Measurements from ENCODE around the gene GPER1.
"Not testable (repeated sequence)": the region's sequence is repeated elsewhere in the genome, so short reads cannot be mapped to it uniquely, and the experiment has no call there.

GPER1 gene

DNA sequence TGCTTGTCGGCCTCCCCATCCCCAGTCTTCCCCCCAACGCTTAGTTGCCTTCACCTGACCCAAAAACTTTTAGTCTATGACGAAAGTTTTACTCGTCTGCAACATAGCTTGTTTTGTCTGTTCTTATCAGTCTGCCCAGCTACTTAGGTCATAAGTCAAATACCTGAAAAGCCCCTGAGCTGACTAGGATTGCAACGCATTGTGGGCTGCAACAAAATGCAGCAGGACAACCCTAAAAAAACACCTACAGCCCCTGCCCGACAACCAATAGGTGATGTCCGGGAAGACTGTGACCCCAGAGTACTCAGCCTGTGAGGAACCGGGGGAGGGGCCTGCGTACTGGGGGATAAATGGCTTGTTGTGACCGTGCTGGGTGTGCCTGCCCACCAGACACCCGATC is 19.3 kb upstream of the GPER1 start:
- DNase-seq (ENCODE audit: low spot score) = no peak

DNA sequence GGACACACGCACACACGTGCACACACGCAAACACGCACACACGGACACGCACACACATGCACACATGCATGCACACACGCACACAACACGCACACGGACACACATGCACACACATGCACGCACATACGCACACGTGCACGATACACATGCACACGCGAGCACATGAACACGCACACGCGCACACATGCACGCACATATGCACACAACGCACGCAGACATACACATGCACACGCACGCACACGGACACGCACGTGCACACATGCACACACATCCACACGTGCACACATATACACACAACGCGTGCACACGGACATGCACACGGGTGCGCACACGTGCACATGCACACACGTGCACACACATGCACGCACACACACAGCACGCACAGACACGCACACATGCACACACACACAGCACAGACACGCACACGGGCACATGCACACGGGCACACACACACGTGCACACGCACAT is 17.3 kb upstream of the GPER1 start:
- DNase-seq (ENCODE audit: low spot score) = no peak

DNA sequence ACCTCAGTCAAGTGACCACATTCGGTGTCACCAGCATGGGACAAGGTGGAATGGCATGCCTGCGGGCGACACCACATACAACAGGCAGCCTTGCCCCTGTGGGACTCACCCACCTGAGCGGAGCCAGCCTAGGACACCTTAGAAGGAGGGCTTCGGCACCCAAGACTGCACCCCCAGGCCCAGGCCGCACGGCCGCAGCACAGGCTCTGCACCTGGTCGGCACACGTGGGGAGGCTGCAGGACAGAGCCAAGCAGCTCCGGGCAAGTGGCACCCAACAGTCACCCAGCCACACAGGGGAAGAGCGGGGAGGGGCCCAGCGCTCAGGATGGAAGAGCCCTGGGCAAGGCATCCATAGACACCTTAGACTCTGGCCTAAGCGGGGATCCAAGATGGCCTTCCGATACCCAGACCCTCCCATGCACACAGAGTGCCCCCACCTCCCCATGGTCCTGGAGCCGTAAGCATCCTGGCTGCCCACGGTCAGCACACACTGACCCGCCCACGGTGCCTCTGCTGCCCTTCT is 16.1 kb upstream of the GPER1 start:
- DNase-seq (ENCODE audit: low spot score) = no peak

DNA sequence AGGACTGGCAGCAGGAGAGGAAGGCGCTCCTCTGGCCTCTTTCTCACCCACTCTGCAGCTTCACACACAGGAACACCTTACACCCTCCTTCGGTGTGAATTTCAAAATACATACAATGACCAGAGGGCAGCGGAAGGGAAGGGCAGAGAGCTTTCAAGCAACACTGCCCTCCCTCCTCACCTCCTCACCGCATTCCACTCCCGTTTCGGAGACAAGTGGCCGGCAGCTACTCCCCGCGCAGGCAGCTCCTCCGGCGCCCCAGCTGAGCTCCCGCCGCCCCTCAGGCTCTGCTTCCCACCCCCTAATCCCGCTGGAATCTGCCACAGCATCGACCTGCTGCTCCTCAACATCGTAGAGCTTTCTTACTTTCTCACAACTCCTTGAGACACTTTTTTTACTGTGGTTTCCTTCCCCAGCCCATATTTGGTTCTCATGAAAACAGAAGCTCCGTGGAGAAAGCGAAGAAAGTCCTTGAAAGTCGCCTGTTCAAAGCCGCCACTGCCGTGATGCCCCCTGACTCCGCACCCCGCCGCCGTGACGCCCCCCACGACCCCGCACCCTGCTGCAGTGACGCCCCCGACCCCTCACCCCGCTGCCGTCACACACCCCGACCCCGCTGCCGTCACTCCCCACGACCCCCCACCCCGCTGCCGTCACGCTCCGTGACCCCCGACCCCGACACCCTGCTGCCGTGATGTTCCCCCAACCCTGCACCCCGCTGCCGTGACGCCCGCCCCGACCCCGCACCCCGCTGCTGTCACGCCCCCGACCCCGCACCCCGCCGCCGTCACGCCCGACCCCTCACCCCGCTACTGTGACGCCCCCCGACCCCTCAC is 14.6 kb upstream of the GPER1 start:
- no peak for DNase-seq (ENCODE audit: low spot score)

DNA sequence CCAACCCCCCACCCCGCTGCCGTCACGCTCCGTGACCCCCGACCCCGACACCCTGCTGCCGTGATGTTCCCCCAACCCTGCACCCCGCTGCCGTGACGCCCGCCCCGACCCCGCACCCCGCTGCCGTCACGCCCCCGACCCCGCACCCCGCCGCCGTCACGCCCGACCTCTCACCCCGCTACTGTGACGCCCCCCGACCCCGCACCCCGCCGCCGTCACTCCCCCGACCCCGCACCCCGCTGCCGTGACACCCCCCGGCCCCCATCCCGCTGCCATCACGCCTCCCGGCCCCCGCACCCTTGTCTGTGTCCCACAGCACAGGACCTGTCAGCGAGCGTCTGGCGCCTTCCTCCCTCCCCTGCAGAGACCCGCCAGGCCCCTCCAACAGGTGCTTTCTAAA is 13.9 kb upstream of the GPER1 start:
- not testable (repeated sequence) for DNase-seq (ENCODE audit: low spot score)

DNA sequence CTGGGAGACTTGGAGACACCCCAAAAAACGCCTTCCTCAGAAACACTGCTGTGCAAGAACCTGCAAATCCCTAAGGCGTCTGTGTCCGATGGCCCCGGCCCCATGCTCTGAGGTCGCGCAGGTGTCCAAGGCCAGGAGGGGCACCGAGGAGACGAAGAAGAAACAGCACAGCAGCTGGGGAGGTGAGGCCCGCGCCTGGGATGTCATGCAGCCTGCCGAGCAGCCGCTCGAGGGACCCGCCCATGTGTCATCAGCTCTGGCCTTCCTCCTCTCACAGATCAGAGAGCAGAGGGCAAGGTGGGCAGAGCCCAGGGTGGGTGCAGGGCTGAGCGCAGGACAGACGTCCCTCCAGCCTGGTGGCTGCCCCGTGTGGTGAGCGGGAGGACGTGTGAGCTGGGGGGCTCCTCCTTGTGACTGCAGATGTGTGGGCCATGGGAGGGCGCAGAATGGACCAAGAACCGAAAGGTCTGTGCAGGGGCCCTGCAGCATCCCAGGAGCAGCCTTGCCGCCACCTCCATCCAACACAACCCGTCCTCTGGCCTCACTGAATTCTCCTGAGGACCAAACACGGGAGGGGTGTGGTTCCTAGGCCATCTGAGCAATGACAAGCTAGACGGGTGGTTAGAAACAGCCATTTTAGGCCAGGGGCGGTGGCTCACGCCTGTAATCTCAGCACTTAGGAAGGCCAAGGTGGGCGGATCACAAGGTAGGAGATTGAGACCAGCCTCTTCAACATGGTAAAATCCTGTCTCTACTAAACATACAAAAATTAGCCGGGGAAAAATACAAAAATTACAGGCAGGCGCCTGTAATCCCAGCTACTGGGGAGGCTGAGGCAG is 13.1 kb upstream of the GPER1 start:
- no peak for DNase-seq (ENCODE audit: low spot score)

DNA sequence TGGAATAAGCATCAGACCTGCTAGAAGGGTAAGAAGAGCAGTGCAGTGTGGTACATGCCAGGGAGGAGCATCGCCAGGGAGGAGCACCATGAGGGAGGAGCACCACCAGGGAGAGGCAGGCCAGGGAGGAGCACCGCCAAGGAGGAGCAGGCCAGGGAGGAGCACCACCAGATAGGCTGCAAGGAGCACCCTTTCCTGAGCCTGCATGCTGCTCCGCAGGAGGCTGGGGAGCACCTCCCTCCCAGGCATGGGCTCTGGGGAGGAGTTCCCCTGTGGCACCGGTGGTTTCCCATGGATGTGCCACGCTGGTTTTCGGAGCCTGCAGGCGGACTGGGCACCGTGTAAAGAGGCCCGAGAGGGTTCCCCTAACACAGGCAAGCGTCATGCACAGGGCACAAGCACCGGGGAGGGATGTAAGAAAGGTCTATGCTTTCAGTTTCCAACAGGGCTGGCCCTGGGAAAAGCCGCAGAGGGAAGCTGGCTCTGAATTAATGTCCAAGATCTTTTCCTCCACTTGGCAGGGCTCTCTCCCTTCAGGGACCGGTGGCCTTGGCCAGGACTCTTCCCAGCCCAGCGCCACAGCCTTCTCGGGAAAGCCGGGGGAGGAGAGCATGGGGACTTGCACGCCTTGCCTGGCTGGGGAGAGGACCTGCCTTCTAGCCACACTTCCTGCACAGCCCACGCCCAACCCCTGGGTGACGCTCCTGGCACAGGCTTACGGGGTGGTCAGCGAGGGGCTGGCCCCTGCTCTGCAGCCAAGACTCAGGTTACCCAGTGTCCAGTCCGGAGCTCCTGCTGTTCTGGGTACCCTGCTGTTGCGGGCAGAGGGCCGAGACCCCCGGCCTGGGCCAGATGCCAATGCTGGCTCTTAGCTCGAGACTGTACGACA is 11.5 kb upstream of the GPER1 start:
- DNase-seq (ENCODE audit: low spot score) = no peak

DNA sequence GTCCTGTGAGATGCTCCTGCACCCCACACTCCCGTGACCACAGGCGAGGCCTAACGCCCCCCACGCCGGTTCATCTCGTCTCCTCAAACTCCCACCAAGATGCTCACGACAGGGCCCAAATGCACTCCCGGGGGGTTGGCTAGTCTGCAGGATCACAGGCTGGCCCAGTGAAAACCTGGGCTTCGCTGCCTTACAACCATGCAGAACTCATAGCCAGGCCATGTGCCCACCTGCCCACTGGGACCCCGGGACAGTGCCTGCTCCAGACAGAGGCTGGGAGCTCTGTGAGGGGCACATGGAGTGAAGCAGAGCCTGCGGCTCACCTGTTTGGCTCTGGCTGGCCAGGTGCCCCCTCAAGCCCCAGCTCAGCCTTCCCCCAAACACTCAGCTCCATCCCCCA is 9.4 kb upstream of the GPER1 start:
- no peak for DNase-seq (ENCODE audit: low spot score)

DNA sequence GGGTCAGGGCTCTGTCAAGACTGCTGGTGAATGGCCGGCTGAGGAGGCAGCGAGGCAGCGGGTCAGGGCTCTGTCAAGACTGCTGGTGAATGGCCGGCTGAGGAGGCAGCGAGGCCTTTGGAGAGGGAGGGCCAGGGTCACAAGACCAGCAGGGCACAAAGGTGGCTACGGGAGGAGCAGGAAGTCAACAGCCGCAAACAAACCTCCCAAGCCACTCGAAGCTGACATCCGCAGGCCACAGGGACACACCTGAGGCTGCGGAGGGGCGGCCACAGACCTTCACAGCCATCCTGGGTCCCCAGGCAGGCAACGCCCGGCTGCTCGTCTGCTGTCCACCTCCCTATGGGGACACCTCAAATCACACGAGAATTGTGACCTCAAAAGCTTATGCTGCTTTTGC is 8.9 kb upstream of the GPER1 start:
- no peak for DNase-seq (ENCODE audit: low spot score)

DNA sequence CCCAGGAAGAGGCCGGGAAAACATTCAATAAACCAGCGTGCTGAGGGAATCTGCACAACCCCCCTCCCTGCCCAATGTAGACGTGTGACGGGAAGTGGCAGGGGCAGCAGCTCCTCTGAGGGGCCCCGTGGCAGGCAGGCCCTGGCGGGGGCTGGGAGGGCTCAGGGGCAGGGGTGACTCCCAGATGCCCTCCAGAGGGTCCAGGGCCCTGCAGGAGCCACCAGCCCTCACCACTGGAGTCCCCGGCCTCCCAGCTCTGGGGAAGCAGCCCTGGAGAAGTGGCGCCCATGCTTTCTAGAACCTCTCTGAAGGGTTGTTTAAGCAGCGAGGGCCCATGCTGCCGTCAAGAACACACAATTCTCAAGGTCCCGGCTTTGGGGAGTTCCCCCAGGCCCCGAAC is 8.4 kb upstream of the GPER1 start:
- no peak for DNase-seq (ENCODE audit: low spot score)

DNA sequence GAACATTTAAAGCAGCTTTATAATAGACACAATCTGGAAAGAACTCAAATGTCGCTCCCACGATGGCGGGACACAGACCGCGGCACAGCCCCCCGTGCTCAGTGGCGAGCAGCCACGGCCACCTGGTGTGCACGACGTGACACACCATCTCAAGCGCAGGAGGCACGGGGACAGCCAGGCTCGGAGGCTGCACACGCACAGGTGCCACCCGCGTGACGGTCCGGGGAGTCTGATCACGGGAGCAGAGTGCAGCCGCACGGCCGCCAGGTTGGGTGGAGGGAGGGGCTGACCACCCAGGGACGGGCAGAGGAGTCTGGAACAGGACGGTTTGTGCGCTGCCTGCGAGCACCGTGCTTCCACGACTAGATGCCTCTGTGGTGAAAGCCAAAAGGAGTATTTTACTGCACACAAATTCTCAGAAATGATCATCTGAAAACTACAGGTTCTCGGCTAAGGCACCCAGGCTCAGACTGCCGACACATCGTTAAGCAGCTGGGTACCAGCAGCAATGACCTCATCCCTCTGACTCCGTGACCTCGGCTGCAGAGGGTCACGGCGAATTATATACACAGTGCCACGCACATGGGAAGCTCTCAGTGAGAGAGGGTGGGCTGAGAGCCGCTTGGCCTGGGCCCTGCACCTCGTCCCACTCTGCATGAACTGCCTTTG is 7.5 kb upstream of the GPER1 start:
- DNase-seq (ENCODE audit: low spot score) = no peak

DNA sequence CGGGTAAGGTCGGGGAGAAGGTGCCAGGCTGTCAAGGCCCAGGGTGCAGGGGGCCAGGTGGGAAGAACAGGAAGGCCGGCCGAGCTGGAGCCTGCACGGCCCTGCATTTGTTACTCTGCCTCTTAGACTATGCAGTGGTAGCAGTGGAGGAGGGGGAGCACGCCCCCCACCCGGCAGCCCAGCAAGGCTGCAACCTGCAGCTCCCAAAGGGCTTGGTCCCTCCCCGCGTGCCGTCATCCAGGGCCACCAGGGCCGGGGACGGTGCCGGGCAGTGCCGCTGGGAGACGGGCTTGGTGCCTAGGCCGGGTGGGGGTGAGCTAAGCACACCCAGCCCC is 7.0 kb upstream of the GPER1 start:
- no peak for DNase-seq (ENCODE audit: low spot score)

DNA sequence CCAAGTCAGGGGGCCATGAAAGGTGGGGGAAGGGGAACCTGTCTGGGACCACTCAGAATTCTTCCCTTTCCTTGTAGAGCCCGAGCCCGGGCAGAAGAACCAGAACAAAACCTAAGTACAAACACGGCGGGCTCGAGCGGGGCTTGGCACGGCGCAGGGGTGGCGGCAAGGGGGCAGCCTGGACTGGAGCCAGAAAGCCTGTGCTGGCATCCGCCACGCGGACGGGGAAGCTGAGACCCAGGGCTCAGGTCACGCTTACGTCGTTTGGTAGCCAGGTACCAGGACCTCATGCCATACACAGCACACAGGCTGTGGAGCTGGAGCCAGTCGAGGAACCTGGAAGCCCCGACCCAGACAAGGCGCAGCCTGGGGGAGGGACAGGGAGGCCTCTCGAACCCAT is 6.6 kb upstream of the GPER1 start:
- DNase-seq (ENCODE audit: low spot score) = no peak

DNA sequence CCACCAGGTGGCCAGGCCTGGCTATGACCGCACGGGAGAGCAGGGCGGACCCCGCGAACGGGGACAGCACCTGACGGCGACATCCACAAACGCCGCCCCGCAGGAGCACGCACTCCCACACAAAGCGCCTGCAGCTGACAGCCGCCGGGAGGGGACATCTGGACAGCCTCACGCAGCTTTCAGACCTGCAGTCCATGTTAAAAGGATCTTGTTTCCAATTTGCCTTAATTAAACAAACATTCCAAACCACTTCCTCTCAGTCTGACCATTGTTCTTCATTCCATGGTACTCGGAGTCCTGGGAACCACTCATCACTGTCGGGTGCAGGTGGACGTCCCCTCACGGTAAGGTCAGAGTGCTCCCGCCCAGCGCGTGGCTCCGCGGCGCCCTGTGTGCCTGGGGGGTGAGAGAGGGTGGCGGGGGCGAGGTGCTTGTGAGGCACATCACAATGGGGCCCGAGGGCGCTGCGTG is 5.9 kb upstream of the GPER1 start:
- no peak for DNase-seq (ENCODE audit: low spot score)

DNA sequence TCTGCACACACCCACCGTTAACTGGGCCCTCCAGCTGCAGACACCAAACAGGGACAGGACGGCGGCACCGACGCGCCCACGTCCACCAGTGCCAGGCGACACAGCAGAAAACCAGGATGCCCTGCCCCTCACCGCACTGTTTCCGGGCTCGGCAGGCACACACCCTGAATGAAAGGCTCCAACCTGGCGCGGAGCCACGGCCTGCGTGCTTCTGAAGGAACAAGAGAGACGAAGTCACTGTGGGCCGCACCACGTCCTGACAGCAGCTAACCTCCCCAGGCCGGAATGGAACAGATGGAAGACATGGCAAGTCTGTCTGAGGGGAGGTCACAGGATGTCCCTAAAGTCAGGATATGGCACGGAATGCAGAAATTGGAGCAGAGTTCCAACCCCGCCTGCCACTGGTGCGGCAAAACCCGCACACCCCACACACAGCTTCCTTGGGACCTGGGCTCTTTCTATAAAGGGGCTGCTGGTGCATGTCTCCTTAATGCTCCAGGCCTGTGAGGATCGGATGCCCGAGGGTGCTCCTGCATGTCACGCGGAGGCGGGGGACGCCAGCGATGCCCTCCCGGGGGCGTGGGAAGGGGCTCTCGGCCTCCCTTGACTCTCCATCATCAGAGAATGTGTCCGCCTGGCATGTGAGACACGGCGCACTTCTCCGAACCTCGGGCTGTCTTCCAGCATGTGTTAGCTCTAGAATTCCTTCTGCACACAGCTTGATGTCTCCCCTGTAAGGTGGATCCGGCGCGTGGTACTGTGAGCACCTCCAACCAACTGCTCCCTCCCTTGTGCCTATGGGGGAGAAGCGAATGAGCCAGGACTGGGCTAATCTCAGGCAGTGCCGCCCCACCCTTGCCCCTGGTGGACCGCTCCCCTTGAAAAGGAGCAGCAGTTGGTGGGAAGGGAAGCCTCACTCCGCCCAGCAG is 3.9 kb upstream of the GPER1 start:
- DNase-seq (ENCODE audit: low spot score) = no peak

DNA sequence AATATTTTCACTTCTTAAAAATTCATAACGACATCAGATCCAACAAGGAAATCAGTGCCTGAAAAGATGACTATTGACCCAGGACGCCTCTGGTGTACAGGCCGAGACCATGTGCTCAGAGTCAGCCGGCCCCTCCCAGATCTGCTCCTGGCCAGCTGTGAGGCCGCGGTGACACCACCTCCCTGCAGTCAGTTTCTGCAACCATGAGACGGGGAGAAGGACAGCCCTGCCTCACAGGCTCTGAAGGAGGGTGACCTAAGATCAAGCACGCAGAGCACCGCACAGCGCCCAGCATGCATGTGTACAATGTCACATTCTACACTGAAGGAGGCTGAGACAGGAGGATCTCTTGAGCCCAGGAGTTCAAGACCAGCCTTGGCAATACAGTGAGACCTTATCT is 2.6 kb upstream of the GPER1 start:
- no peak for DNase-seq (ENCODE audit: low spot score)

DNA sequence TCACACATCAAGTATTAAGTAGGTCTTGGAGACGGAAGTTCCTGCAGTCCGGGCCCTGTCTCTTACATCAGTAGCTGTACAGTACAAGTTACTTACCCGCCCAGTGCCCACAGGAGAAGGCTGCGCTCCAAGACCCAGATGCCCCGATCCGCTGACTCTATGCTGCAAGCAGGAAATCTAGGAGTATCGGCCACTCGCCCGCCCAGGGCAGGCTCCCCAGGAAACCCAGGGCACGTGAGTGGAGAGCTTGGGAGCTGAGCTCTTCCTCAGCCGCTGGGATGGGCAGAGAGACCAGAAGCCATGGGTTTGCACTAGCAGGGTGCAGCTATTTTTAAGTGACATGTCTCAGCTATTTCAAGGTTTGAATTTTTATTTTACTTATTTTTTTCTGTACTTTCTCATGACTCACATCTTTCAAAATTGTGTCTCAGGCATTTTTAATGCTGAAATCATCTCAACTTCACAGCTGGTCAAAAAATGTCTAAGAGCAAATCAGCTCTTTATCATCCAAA is 1.9 kb upstream of the GPER1 start:
- no peak for DNase-seq (ENCODE audit: low spot score)

DNA sequence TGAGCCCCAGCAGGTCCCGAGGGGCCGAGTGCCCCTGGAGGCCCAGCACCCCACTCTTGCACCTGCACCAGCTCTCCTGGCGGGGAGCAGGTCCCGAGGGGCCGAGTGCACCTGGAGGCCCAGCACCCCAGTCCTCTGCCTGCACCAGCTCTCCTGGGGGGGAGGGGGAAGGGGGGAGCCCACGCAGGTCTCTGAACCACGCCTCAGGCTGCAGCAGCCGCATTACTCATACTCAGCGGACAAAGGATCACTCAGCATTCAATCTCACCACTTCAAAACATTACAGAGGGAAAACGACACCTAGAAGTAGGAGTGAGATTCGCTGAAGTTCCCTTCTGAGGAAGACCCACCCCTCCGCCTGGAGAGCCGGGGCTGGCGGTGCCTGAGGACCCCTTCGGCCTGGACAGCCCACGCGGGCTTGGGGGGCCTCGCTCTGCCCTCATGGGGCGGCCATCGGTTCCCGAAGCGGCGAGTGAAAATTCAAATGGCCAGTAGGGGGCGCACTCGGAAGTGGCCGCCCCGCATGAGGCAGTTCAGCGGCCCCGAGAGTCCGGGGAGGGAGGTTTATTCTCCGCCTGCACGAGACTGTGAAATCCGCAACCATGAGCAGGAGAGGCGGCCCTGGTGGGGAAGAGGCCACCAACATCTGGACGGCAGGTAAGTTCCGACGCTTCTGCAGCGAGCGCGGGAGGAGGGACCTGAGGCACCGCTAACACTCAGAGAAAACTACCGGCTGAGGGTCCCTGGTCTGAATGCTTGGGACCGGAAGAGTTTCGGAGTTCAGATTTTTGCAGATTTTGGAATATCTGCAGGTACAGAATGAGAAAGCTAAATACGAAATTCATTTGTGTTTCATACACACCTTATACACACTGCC is 1.1 kb upstream of the GPER1 start:
- DNase-seq (ENCODE audit: low spot score) = peak; percentile 64

DNA sequence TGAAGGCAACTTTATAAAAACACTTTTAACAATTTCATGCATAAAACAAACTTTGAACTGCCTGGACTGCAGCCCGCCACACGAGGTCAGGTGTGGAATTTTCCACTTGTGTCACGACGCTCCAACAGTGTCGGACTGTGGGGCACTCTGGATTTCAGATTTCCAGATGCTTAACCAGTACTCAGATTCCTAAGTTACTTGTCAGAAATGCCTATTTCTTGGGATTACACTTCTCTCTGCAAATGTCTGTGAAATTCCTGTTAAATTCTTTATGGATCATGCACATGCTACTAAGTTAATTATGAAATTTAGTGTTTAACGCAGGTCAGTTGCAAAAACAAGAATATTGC is 473 bp upstream of the GPER1 start:
- no peak for DNase-seq (ENCODE audit: low spot score)

Measured in kidney capillary endothelial cell (primary cell).